Neural progenitor cell (in vitro differentiated cells): ENCODE results near the gene TYMS. TPM values are rescaled to one million over a fixed set of nuclear protein-coding genes. Genes with fewer than 3 reads are reported as not detected.
A peak's percentile ranks its signal among the peaks of the same experiment; 100 is the strongest.

Experiments
- DNase-seq: peaks from one replicate; pipeline ENCODE4 v3.0.0-alpha.2; 2016; ENCODE audit warnings: low spot score
- H2AFZ ChIP-seq: fragments of 200-600 bp; sonication (generic); replicated peaks from 2 replicates; pipeline ENCODE4 v1.6.1; 2016; ENCODE audit warnings: antibody characterized with exemption
- H3F3A ChIP-seq: fragments of 200-600 bp; sonication (generic); 2 replicates; pipeline ENCODE4 v1.6.1; 2016; ENCODE audit warnings: antibody characterized with exemption, low read depth
- H3K27ac ChIP-seq: fragments of 200-600 bp; sonication (generic); 2 replicates; pipeline ENCODE4 v1.5.1; 2016; ENCODE audit warnings: mild to moderate bottlenecking
- H3K27me3 ChIP-seq: fragments of 200-600 bp; sonication (generic); 2 replicates; pipeline ENCODE4 v1.6.1; 2016; ENCODE audit warnings: mild to moderate bottlenecking, moderate library complexity
- H3K36me3 ChIP-seq: fragments of 200-600 bp; sonication (generic); 2 replicates; pipeline ENCODE4 v1.5.1; 2016
- H3K4me1 ChIP-seq: fragments of 200-600 bp; sonication (generic); 2 replicates; pipeline ENCODE4 v1.6.1; 2016; ENCODE audit warnings: mixed run types
- H3K4me2 ChIP-seq: fragments of 200-600 bp; sonication (generic); 2 replicates; pipeline ENCODE4 v1.6.1; 2016
- H3K4me3 ChIP-seq: fragments of 200-600 bp; sonication (generic); 2 replicates; pipeline ENCODE4 v1.5.1; 2016
- H3K79me2 ChIP-seq: fragments of 200-600 bp; sonication (generic); 2 replicates; pipeline ENCODE4 v1.6.1; 2016; ENCODE audit warnings: low read depth
- H3K9ac ChIP-seq: fragments of 200-600 bp; sonication (generic); 2 replicates; pipeline ENCODE4 v1.6.1; 2016
- H3K9me3 ChIP-seq: fragments of 200-600 bp; sonication (generic); 2 replicates; pipeline ENCODE4 v1.5.1; 2016; ENCODE audit warnings: low read depth
- H4K20me1 ChIP-seq: fragments of 200-600 bp; sonication (generic); 2 replicates; pipeline ENCODE4 v1.6.1; 2016; ENCODE audit warnings: low read depth
- H3K27ac Mint-ChIP-seq: 3 replicates; pipeline ENCODE4 v1.8.0; 2021; ENCODE audit warnings: mixed read lengths
- H3K27me3 Mint-ChIP-seq: 2 replicates; pipeline ENCODE4 v1.8.0; 2022; ENCODE audit warnings: low read depth, mild to moderate bottlenecking, inconsistent platforms, moderate library complexity, mixed read lengths; ENCODE audit not compliant: insufficient read depth
- H3K36me3 Mint-ChIP-seq: 3 replicates; pipeline ENCODE4 v1.8.0; 2021; ENCODE audit warnings: mixed read lengths
- H3K4me1 Mint-ChIP-seq: 3 replicates; pipeline ENCODE4 v1.8.0; 2021; ENCODE audit warnings: mixed read lengths
- H3K4me3 Mint-ChIP-seq: 3 replicates; pipeline ENCODE4 v1.8.0; 2021; ENCODE audit warnings: mild to moderate bottlenecking, moderate library complexity, mixed read lengths
- H3K9me3 Mint-ChIP-seq: 3 replicates; pipeline ENCODE4 v1.8.0; 2020; ENCODE audit warnings: mixed read lengths
- EZH2 ChIP-seq: fragments of 200-600 bp; sonication (generic); IDR thresholded peaks from 2 replicates; pipeline ENCODE4 v1.6.1; 2017; ENCODE audit warnings: antibody characterized with exemption, mild to moderate bottlenecking, moderate library complexity
- EZH2phosphoT487 ChIP-seq: fragments of 200-600 bp; sonication (generic); IDR thresholded peaks from 2 replicates; pipeline ENCODE4 v1.6.1; 2017; ENCODE audit warnings: antibody characterized with exemption
- total RNA-seq: library from RNA; depleted of rRNA; stranded (reverse); fragments of >200 nt; gene quantifications from 2 replicates; pipeline ENCODE4 v1.2.3, GENCODE V29; 2015; ENCODE audit warnings: low replicate concordance
- TF ChIP-seq, protein P1 (sequence below): fragments of 200-600 bp; sonication (generic); IDR thresholded peaks from 2 replicates; pipeline ENCODE4 v1.5.1; 2017; ENCODE audit warnings: antibody characterized with exemption, mild to moderate bottlenecking

TYMS gene
- total RNA-seq, 1 donor from 2014 or later: 86.9 TPM

DNA sequence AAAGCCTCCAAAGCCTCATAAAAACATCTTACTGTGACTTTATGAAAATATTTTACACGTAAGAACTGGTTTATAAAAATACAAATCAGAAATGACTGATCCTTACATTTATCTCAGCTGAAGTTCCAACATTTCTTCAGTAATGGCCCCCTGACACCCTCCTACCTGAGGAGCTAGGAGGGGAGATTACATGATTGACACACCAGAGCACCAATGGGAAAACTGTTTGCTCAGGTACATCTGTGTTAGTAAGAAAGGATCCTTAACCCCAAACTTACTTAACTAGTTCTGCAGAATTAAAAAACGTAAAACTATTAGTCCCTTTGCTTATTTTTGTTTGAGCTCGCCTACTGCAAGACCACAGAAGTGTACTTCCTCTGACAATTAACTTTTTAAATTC, 28.0 kb downstream of the TYMS start:
- peak; percentile 38 for DNase-seq
- Histone ChIP-seq H2AFZ (no peak overlapping the region), H3K9me3 (no peaks in the 10 kb centered on the region), H3K4me1 (peaks cover 18% of the 10 kb centered on the region), H3K79me2 (no peaks in the 10 kb centered on the region), H3K36me3 (no peaks in the 10 kb centered on the region), H3F3A (peaks cover 32% of the 10 kb centered on the region), H4K20me1 (peaks cover 63% of the 10 kb centered on the region), H3K27ac (no peak overlapping the region), H3K4me2 (peak overlapping the region; percentile 78), H3K27me3 (peaks cover 68% of the 10 kb centered on the region), H3K4me3 (no peak overlapping the region), H3K9ac (no peak overlapping the region)
- Mint-ChIP-seq H3K9me3 (no peaks in the 10 kb centered on the region), H3K36me3 (peaks cover 9% of the 10 kb centered on the region), H3K27me3 (peaks cover 7% of the 10 kb centered on the region), H3K4me1 (peaks cover 32% of the 10 kb centered on the region), H3K4me3 (peak overlapping the region; percentile 6), H3K27ac (no peak overlapping the region)
- TF ChIP-seq, protein P1, sequence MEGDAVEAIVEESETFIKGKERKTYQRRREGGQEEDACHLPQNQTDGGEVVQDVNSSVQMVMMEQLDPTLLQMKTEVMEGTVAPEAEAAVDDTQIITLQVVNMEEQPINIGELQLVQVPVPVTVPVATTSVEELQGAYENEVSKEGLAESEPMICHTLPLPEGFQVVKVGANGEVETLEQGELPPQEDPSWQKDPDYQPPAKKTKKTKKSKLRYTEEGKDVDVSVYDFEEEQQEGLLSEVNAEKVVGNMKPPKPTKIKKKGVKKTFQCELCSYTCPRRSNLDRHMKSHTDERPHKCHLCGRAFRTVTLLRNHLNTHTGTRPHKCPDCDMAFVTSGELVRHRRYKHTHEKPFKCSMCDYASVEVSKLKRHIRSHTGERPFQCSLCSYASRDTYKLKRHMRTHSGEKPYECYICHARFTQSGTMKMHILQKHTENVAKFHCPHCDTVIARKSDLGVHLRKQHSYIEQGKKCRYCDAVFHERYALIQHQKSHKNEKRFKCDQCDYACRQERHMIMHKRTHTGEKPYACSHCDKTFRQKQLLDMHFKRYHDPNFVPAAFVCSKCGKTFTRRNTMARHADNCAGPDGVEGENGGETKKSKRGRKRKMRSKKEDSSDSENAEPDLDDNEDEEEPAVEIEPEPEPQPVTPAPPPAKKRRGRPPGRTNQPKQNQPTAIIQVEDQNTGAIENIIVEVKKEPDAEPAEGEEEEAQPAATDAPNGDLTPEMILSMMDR: no peak
- TF ChIP-seq EZH2phosphoT487 (no peak), EZH2 (no peak)

DNA sequence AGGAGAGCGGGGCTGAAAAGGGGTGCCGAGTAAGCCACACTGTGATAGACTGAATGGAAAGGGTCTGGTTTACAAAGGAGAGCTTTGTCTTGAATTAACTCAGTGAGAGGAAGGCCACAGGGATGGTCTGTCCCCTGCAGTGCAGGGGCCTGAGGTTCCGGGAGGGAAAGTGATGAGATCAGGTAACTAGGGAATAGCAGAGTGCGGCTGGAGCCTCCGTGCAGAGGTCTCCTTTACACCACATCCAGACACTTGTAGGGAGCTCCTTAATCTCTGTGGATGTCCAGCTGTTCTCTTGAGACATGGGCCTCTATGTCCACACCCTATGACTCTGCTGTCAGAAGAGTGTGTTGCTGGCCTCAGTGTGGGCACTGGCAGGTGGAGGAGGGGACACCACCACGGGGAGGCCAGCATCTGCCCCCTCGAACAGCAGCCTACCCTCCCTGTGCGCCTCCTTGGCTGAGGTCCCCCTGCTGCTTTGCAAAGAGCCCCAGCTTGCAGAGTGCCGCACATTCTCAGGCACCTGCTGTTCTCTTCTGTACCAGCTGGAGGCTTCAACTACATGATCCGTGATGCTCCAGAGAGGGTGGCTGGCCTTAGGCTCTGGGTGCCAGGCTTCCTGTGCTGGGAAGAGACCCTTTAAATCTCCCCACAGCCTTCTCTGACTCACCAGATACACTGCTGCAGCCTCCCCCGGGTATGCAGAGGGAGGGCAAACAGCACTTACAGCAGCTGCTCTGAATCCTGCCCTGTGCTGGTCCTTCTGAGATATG, 29.1 kb downstream of the TYMS start:
- H3K27ac Mint-ChIP-seq: peak overlapping the region; percentile 38
- peaks cover 6% of the 10 kb centered on the region for H3K27me3 Mint-ChIP-seq
- Histone ChIP-seq H3K4me1 (peaks cover 18% of the 10 kb centered on the region), H3K79me2 (no peaks in the 10 kb centered on the region), H3K4me3 (peak overlapping the region; percentile 26), H4K20me1 (peaks cover 63% of the 10 kb centered on the region), H3K9ac (no peak overlapping the region), H3K4me2 (peak overlapping the region; percentile 78), H2AFZ (no peak overlapping the region), H3K9me3 (no peaks in the 10 kb centered on the region), H3F3A (peaks cover 32% of the 10 kb centered on the region), H3K27me3 (peaks cover 68% of the 10 kb centered on the region), H3K27ac (peak overlapping the region; percentile 40), H3K36me3 (no peaks in the 10 kb centered on the region)
- TF ChIP-seq EZH2phosphoT487 (peak; percentile 95), EZH2 (no peak)
- TF ChIP-seq, protein P1: peak; percentile 24
- peak overlapping the region; percentile 46 for H3K4me3 Mint-ChIP-seq
- DNase-seq: peak; percentile 89
- H3K4me1 Mint-ChIP-seq: peaks cover 32% of the 10 kb centered on the region
- no peaks in the 10 kb centered on the region for H3K9me3 Mint-ChIP-seq
- H3K36me3 Mint-ChIP-seq: peaks cover 8% of the 10 kb centered on the region

DNA sequence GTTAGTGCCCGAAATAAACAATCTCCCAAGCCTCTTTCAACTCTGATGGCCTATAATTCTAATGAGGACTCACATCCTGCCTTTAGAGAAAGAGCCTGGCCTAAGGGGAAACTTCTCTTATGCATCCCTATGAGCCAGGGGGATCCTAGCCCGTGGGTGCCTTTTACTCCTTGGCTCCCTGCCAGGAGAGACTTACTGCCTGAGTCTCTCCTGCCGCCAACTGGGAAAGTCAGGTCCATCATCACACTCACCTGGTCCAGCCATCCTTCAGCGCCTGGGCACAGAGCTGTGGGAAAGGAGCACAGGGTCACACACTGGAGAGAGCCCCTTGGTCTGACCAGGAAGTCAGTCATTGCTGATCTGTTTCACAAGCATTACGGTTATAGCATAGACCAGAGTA, 30.9 kb downstream of the TYMS start:
- H4K20me1 ChIP-seq: peaks cover 56% of the 10 kb centered on the region
- Mint-ChIP-seq H3K9me3 (no peaks in the 10 kb centered on the region), H3K4me1 (peaks cover 38% of the 10 kb centered on the region), H3K27ac (no peak overlapping the region), H3K36me3 (peaks cover 10% of the 10 kb centered on the region), H3K27me3 (peaks cover 2% of the 10 kb centered on the region), H3K4me3 (no peak overlapping the region)
- no peaks in the 10 kb centered on the region for H3K79me2 ChIP-seq
- no peak for DNase-seq
- H3K27ac ChIP-seq: no peak overlapping the region
- peaks cover 18% of the 10 kb centered on the region for H3K4me1 ChIP-seq
- H3K9me3 ChIP-seq: no peaks in the 10 kb centered on the region
- no peak overlapping the region for H3K9ac ChIP-seq
- no peak overlapping the region for H3K4me3 ChIP-seq
- no peak overlapping the region for H3K4me2 ChIP-seq
- H2AFZ ChIP-seq: no peak overlapping the region
- peaks cover 32% of the 10 kb centered on the region for H3F3A ChIP-seq
- no peak for TF ChIP-seq EZH2phosphoT487
- no peak for TF ChIP-seq EZH2
- TF ChIP-seq, protein P1: no peak
- H3K27me3 ChIP-seq: peaks cover 61% of the 10 kb centered on the region
- H3K36me3 ChIP-seq: no peaks in the 10 kb centered on the region
